ENCODE results near the gene AFF3.

DNA sequence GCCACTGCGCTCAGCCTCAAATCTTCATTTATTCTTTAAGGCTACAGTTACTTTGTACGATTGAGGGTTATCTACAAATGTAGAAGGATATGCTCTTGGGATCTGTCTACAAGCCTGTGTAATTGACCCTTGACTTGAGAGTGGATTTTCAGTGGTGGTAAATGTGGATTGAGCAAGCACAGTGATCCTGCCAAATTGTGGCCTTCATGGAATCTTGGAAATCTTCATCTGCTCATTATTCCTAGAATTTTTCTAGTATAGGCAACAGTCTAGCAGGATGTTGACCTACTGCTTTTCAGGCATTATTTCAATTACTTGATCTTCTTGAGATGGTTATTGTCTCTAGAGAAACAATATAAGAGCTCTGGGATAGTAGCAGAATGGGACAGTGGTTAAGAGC lies 426.4 kb downstream of the AFF3 start:
- TF ChIP-seq, protein P1, sequence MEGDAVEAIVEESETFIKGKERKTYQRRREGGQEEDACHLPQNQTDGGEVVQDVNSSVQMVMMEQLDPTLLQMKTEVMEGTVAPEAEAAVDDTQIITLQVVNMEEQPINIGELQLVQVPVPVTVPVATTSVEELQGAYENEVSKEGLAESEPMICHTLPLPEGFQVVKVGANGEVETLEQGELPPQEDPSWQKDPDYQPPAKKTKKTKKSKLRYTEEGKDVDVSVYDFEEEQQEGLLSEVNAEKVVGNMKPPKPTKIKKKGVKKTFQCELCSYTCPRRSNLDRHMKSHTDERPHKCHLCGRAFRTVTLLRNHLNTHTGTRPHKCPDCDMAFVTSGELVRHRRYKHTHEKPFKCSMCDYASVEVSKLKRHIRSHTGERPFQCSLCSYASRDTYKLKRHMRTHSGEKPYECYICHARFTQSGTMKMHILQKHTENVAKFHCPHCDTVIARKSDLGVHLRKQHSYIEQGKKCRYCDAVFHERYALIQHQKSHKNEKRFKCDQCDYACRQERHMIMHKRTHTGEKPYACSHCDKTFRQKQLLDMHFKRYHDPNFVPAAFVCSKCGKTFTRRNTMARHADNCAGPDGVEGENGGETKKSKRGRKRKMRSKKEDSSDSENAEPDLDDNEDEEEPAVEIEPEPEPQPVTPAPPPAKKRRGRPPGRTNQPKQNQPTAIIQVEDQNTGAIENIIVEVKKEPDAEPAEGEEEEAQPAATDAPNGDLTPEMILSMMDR (IDR thresholded peaks at IDR 0.05; ENCODE audit: low read length): no peak
- no peak for TF ChIP-seq EZH2 (optimal IDR thresholded peaks at IDR 0.05; ENCODE audit: low read depth, low read length)
- no peak for TF ChIP-seq EZH2phosphoT487 (IDR thresholded peaks at IDR 0.05; ENCODE audit: low read length)
